GM12878 (cell line): ENCODE measurements around the gene USH2A.

ENCODE experiments used
- SUZ12 ChIP-seq: fragments of 200-600 bp; sonication (generic); IDR thresholded peaks from one replicate; pipeline ENCODE4 v1.6.1; 2018; ENCODE audit warnings: antibody characterized with exemption, mild to moderate bottlenecking; ENCODE audit not compliant: unreplicated experiment
- TF ChIP-seq, protein P1 (sequence below): IDR thresholded peaks from 2 replicates; pipeline ENCODE4 v1.6.1; 2011; ENCODE audit warnings: low read depth, low read length, improper control_type of control experiment, borderline replicate concordance

DNA sequence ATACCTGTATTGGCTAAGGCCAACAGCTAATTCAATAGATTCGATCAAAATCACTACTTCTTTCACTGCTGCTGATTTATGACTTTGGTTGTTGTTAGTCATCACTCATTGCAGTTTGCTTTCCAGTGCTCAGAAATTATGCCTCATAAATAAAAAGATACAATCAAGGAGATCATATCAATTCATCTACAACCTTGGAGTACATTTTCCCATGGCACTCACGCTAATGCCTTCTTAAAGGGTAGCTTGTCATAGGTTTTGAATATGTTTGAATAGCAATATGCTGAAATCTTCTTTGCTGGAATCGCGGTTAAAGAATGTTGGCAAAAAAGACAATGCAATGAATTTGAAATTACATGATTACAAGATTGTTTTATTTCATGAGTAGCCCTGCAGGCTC is 766.2 kb downstream of the USH2A start:
- TF ChIP-seq, protein P1, sequence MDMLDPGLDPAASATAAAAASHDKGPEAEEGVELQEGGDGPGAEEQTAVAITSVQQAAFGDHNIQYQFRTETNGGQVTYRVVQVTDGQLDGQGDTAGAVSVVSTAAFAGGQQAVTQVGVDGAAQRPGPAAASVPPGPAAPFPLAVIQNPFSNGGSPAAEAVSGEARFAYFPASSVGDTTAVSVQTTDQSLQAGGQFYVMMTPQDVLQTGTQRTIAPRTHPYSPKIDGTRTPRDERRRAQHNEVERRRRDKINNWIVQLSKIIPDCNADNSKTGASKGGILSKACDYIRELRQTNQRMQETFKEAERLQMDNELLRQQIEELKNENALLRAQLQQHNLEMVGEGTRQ, result no peak
- no peak for TF ChIP-seq SUZ12
